Epithelial cell of prostate (primary cell): ENCODE data around the gene RBBP7.
A peak's percentile ranks its signal among the peaks of the same experiment; 100 is the strongest.

Source experiments
- DNase-seq: peaks from one replicate; pipeline ENCODE4 v3.0.0-alpha.2; 2011; ENCODE audit warnings: low read depth, low spot score
- H3K27ac ChIP-seq: fragments of 450-650 bp; 2 replicates; pipeline ENCODE4 v1.5.1; 2017; ENCODE audit warnings: mild to moderate bottlenecking

The RBBP7 gene

GRCh38 chrX:16870095-16870861 lies at the start of gene RBBP7:
Gene RBBP7 (minus strand): TSS chrX:16870362. CDS start chrX:16870053, 309 bp downstream.
- H3K27ac ChIP-seq = peak within 1 kb of the TSS; percentile 72
- peak; percentile 41 for DNase-seq

- DNase-seq = no peak
- no peak overlapping the region for H3K27ac ChIP-seq
These were observed 48.8 kb upstream of the RBBP7 start for GRCh38 chrX:16918979-16919378.

- no peak overlapping the region for H3K27ac ChIP-seq
- DNase-seq = no peak
These were observed 47.0 kb upstream of the RBBP7 start for GRCh38 chrX:16917120-16917519.

- H3K27ac ChIP-seq = no peak overlapping the region
- DNase-seq = no peak
These were observed 46.4 kb upstream of the RBBP7 start for GRCh38 chrX:16916561-16916960.

GRCh38 chrX:16914058-16914457 lies 43.9 kb upstream of the RBBP7 start:
- H3K27ac ChIP-seq = no peak overlapping the region
- no peak for DNase-seq

GRCh38 chrX:16910376-16910775 lies 40.2 kb upstream of the RBBP7 start:
- DNase-seq = no peak
- H3K27ac ChIP-seq = no peak overlapping the region

GRCh38 chrX:16903274-16904022 lies 33.3 kb upstream of the RBBP7 start:
- no peak for DNase-seq
- no peak overlapping the region for H3K27ac ChIP-seq

- no peak for DNase-seq
- no peak overlapping the region for H3K27ac ChIP-seq
These were observed 27.3 kb upstream of the RBBP7 start for GRCh38 chrX:16897445-16897844.

- no peak for DNase-seq
- no peak overlapping the region for H3K27ac ChIP-seq
These were observed 22.6 kb upstream of the RBBP7 start for GRCh38 chrX:16892504-16893362.

GRCh38 chrX:16885628-16886027 lies 15.5 kb upstream of the RBBP7 start:
- DNase-seq = no peak
- no peak overlapping the region for H3K27ac ChIP-seq

GRCh38 chrX:16883487-16883804 lies 13.3 kb upstream of the RBBP7 start:
- DNase-seq = no peak
- H3K27ac ChIP-seq = peak overlapping the region; percentile 48

- H3K27ac ChIP-seq = peak overlapping the region; percentile 48
- no peak for DNase-seq
These were observed 12.7 kb upstream of the RBBP7 start for GRCh38 chrX:16882702-16883486.

GRCh38 chrX:16882169-16882568 lies 12.0 kb upstream of the RBBP7 start:
- no peak for DNase-seq
- H3K27ac ChIP-seq = no peak overlapping the region

- DNase-seq = no peak
- H3K27ac ChIP-seq = no peak overlapping the region
These were observed 6.5 kb upstream of the RBBP7 start for GRCh38 chrX:16876696-16877095.

- no peak for DNase-seq
- H3K27ac ChIP-seq = no peak overlapping the region
These were observed 4.4 kb upstream of the RBBP7 start for GRCh38 chrX:16874458-16875095.

GRCh38 chrX:16873106-16873505 lies 2.9 kb upstream of the RBBP7 start:
- DNase-seq = no peak
- no peak overlapping the region for H3K27ac ChIP-seq

GRCh38 chrX:16870862-16871815 lies 977 bp upstream of the RBBP7 start:
- DNase-seq = no peak
- peak overlapping the region; percentile 72 for H3K27ac ChIP-seq

- no peak for DNase-seq
- peak overlapping the region; percentile 72 for H3K27ac ChIP-seq
These were observed 618 bp downstream of the RBBP7 start for GRCh38 chrX:16869393-16870094.
